Central memory CD8-positive, alpha-beta T cell (primary cell): Measurements from ENCODE around the gene OCA2.
"Not testable (repeated sequence)": the region's sequence is repeated elsewhere in the genome, so short reads cannot be mapped to it uniquely, and the experiment has no call there.

ENCODE experiments used
- ATAC-seq: fragments of 150-1000 bp; cut with Tn5 transposase; replicated peaks from 2 replicates; pipeline ENCODE4 v1.10.0; 2022; ENCODE audit warnings: mild to moderate bottlenecking, moderate FRiP score, moderate number of reproducible peaks; ENCODE audit not compliant: poor library complexity, severe bottlenecking; ENCODE audit errors: extremely low read depth
- DNase-seq, 2 donors: peaks; one replicate each; pipeline ENCODE4 v3.0.0; 2021; ENCODE audit warnings: low spot score in 2 of 2
- H3K27ac Mint-ChIP-seq: one replicate; pipeline ENCODE4 v1.8.0; 2022; ENCODE audit warnings: low read depth, mild to moderate bottlenecking, moderate library complexity, mixed read lengths
- H3K27me3 Mint-ChIP-seq: one replicate; pipeline ENCODE4 v1.8.0; 2022; ENCODE audit warnings: mixed read lengths
- H3K36me3 Mint-ChIP-seq: one replicate; pipeline ENCODE4 v1.8.0; 2022; ENCODE audit warnings: mild to moderate bottlenecking, moderate library complexity, mixed read lengths; ENCODE audit not compliant: insufficient read depth
- H3K4me1 Mint-ChIP-seq: one replicate; pipeline ENCODE4 v1.8.0; 2022; ENCODE audit warnings: mixed read lengths
- H3K4me3 Mint-ChIP-seq: one replicate; pipeline ENCODE4 v1.8.0; 2022; ENCODE audit warnings: mild to moderate bottlenecking, moderate library complexity, mixed read lengths
- H3K9me3 Mint-ChIP-seq: one replicate; pipeline ENCODE4 v1.8.0; 2022; ENCODE audit warnings: mixed read lengths

The OCA2 gene

GRCh38 chr15:28128031-28128430, 28.9 kb upstream of the OCA2 start:
- no peak overlapping the region for H3K4me3 Mint-ChIP-seq
- ATAC-seq (no peak), DNase-seq (no peak)
- H3K4me1 Mint-ChIP-seq, result peaks cover 14% of the 10 kb centered on the region
- H3K27me3 Mint-ChIP-seq, result no peaks in the 10 kb centered on the region
- no peaks in the 10 kb centered on the region for H3K9me3 Mint-ChIP-seq
- H3K36me3 Mint-ChIP-seq, result peaks cover 21% of the 10 kb centered on the region
- no peak overlapping the region for H3K27ac Mint-ChIP-seq

GRCh38 chr15:28127036-28127435, 27.9 kb upstream of the OCA2 start:
- no peak overlapping the region for H3K27ac Mint-ChIP-seq
- peaks cover 14% of the 10 kb centered on the region for H3K4me1 Mint-ChIP-seq
- H3K27me3 Mint-ChIP-seq, result no peaks in the 10 kb centered on the region
- ATAC-seq (no peak), DNase-seq (no peak)
- H3K36me3 Mint-ChIP-seq, result peaks cover 19% of the 10 kb centered on the region
- H3K4me3 Mint-ChIP-seq, result no peak overlapping the region
- no peaks in the 10 kb centered on the region for H3K9me3 Mint-ChIP-seq

- no peak for DNase-seq
- H3K9me3 Mint-ChIP-seq, result no peaks in the 10 kb centered on the region
- peaks cover 14% of the 10 kb centered on the region for H3K4me1 Mint-ChIP-seq
- H3K4me3 Mint-ChIP-seq, result no peak overlapping the region
- H3K27me3 Mint-ChIP-seq, result no peaks in the 10 kb centered on the region
- no peak overlapping the region for H3K27ac Mint-ChIP-seq
- peaks cover 13% of the 10 kb centered on the region for H3K36me3 Mint-ChIP-seq
- ATAC-seq, result no peak
Observed at GRCh38 chr15:28125673-28126651, 26.8 kb upstream of the OCA2 start.

GRCh38 chr15:28124841-28125240, 25.7 kb upstream of the OCA2 start:
- peaks cover 12% of the 10 kb centered on the region for H3K36me3 Mint-ChIP-seq
- no peak overlapping the region for H3K27ac Mint-ChIP-seq
- no peaks in the 10 kb centered on the region for H3K9me3 Mint-ChIP-seq
- no peak for ATAC-seq
- no peak overlapping the region for H3K4me3 Mint-ChIP-seq
- no peaks in the 10 kb centered on the region for H3K27me3 Mint-ChIP-seq
- DNase-seq, result no peak
- H3K4me1 Mint-ChIP-seq, result peaks cover 14% of the 10 kb centered on the region

DNA sequence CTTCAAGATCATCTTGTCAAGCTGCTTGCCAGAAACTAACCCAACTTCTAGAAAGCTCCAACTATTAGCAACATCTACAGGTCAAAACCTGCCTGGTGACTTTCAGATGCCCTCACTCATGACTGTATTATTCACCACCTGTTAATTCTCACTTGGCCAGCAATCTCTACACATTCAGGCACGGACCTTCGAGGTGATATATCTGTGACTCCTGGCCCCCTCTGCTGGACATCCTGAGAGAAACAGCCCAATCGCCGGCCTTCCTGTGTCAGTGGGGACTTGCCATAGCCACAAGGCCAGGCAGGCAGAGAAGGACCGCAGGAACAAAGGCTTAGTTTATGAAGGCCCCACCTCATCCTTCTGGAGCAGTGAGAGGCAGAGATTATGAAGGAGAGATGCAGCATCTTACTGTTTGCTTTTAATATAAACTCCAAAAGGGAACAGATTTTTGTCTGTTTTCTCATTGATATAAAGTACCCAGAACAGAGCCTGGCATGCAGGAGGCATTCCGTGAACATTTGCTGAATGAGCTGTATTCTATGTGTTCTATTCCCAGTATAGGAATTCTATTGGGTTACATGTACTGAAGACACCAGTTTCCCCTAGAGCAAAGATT, 24.4 kb upstream of the OCA2 start:
- ATAC-seq, result no peak
- H3K4me3 Mint-ChIP-seq, result no peak overlapping the region
- peaks cover 14% of the 10 kb centered on the region for H3K4me1 Mint-ChIP-seq
- peaks cover 18% of the 10 kb centered on the region for H3K36me3 Mint-ChIP-seq
- peak in 1 of 2 donors; percentile 29 for DNase-seq
- no peaks in the 10 kb centered on the region for H3K9me3 Mint-ChIP-seq
- no peaks in the 10 kb centered on the region for H3K27me3 Mint-ChIP-seq
- H3K27ac Mint-ChIP-seq, result peak overlapping the region; percentile 84

DNA sequence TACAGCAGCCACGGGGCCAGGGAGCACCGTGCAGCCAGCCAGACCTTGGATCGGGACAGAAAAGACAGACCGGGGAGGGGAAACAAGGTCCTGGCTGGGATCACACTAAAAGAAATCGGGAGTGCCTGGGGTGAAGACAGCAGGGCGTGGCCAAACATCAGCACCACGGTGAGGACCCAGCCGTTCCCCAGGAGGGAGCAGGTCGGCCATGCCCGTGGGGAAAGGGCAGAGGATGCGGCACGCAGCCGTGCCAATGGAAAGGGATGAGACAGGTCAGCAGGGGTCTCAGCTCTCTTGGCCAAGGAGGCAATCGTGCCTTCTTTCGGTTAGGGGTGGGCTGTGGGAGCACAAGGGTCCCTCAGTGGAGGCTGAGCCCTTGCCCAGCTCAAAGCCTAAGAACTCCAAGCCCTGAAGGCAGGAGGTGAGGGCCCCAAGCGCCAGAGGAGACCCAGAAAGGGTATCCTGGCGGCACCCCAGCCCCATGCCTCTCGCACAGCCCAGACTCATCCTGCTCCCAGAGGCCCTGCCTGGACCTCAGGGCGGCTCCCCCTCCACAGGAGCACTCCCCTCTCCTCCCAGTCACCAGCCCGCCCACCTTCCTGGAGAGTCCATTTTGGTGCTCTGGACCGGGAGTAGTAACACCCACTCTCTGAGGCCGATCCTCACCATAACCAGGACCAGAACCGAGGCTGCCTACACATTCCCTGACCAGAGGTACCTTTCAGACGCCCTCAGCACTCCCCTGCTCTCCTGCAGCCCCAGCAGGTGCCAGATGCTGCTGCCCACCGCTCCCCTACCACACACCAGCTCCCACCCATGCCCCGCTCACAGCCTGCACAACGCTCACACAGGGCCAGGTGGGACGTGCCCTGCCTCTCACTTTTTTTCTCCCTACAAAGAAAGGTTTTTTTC, 23.2 kb upstream of the OCA2 start:
- Mint-ChIP-seq H3K36me3 (peaks cover 17% of the 10 kb centered on the region), H3K9me3 (no peaks in the 10 kb centered on the region), H3K27me3 (no peaks in the 10 kb centered on the region), H3K4me1 (peaks cover 14% of the 10 kb centered on the region), H3K27ac (peak overlapping the region; percentile 84), H3K4me3 (no peak overlapping the region)
- DNase-seq (no peak), ATAC-seq (no peak)

GRCh38 chr15:28121577-28121976, 22.5 kb upstream of the OCA2 start:
- not testable (repeated sequence) for H3K4me3 Mint-ChIP-seq, DNase-seq, ATAC-seq, H3K9me3 Mint-ChIP-seq, H3K27ac Mint-ChIP-seq, H3K27me3 Mint-ChIP-seq
- Mint-ChIP-seq H3K36me3 (peaks cover 15% of the 10 kb centered on the region), H3K4me1 (peaks cover 14% of the 10 kb centered on the region)

GRCh38 chr15:28120359-28120640, 21.2 kb upstream of the OCA2 start:
- H3K27me3 Mint-ChIP-seq, result no peaks in the 10 kb centered on the region
- H3K4me1 Mint-ChIP-seq, result peaks cover 9% of the 10 kb centered on the region
- no peak overlapping the region for H3K4me3 Mint-ChIP-seq
- no peaks in the 10 kb centered on the region for H3K9me3 Mint-ChIP-seq
- H3K27ac Mint-ChIP-seq, result no peak overlapping the region
- ATAC-seq (no peak), DNase-seq (no peak)
- H3K36me3 Mint-ChIP-seq, result peaks cover 23% of the 10 kb centered on the region

DNA sequence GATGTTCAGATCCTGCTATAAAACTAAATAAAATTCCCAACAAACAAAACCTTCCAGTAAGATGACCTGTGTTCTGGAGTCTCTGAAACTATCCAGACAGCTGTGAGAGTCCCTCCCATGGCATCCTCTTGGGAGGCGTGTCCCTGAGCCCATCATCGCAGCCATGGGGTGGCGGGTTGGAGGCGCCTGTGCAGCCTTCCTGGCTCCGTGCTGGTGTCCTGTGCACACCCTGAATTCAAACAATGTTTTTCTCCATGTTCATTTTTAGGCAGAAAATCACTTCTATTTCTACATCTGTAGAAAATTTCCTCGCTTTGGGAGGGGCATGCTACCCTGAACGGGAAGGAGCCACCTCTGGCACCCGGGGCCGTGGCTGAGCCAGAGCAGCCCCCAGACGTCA, 19.4 kb upstream of the OCA2 start:
- no peaks in the 10 kb centered on the region for H3K27me3 Mint-ChIP-seq
- H3K36me3 Mint-ChIP-seq, result peaks cover 27% of the 10 kb centered on the region
- ATAC-seq, result no peak
- H3K27ac Mint-ChIP-seq, result no peak overlapping the region
- peaks cover 5% of the 10 kb centered on the region for H3K4me1 Mint-ChIP-seq
- H3K9me3 Mint-ChIP-seq, result no peaks in the 10 kb centered on the region
- H3K4me3 Mint-ChIP-seq, result no peak overlapping the region
- DNase-seq, result no peak

- Mint-ChIP-seq H3K27me3 (no peaks in the 10 kb centered on the region), H3K4me3 (no peak overlapping the region), H3K9me3 (no peaks in the 10 kb centered on the region), H3K36me3 (peaks cover 26% of the 10 kb centered on the region), H3K4me1 (peaks cover under 1% of the 10 kb centered on the region), H3K27ac (no peak overlapping the region)
- ATAC-seq (no peak), DNase-seq (no peak)
Observed at GRCh38 chr15:28118083-28118482, 19.0 kb upstream of the OCA2 start.

GRCh38 chr15:28117432-28117990, 18.4 kb upstream of the OCA2 start:
- peaks cover 29% of the 10 kb centered on the region for H3K36me3 Mint-ChIP-seq
- no peak for ATAC-seq
- no peaks in the 10 kb centered on the region for H3K9me3 Mint-ChIP-seq
- H3K4me3 Mint-ChIP-seq, result no peak overlapping the region
- H3K4me1 Mint-ChIP-seq, result no peaks in the 10 kb centered on the region
- H3K27ac Mint-ChIP-seq, result no peak overlapping the region
- DNase-seq, result no peak
- H3K27me3 Mint-ChIP-seq, result no peaks in the 10 kb centered on the region
